HG03139 (cell line): ENCODE data around the gene GLIS1.

ENCODE experiments used
- ATAC-seq: cut with Tn5 transposase; IDR thresholded peaks from one replicate; pipeline ENCODE4 v1.9.1; 2021; ENCODE audit not compliant: unreplicated experiment

GLIS1 gene

GRCh38 chr1:53681351-53681976 is 57.5 kb downstream of the GLIS1 start:
- ATAC-seq: no peak

- ATAC-seq: no peak
Measured at GRCh38 chr1:53680868-53681267, 58.1 kb downstream of the GLIS1 start.

- no peak for ATAC-seq
Measured at GRCh38 chr1:53678938-53679825, 59.8 kb downstream of the GLIS1 start.

- no peak for ATAC-seq
Measured at GRCh38 chr1:53678507-53678906, 60.5 kb downstream of the GLIS1 start.

- no peak for ATAC-seq
Measured at GRCh38 chr1:53678046-53678445, 60.9 kb downstream of the GLIS1 start.

- ATAC-seq: no peak
Measured at GRCh38 chr1:53677486-53677885, 61.5 kb downstream of the GLIS1 start.

- no peak for ATAC-seq
Measured at GRCh38 chr1:53672785-53673184, 66.2 kb downstream of the GLIS1 start.

- ATAC-seq: no peak
Measured at GRCh38 chr1:53672243-53672642, 66.7 kb downstream of the GLIS1 start.

- no peak for ATAC-seq
Measured at GRCh38 chr1:53669621-53670191, 69.3 kb downstream of the GLIS1 start.

GRCh38 chr1:53666566-53666965 is 72.4 kb downstream of the GLIS1 start:
- no peak for ATAC-seq

- ATAC-seq: no peak
Measured at GRCh38 chr1:53665996-53666395, 73.0 kb downstream of the GLIS1 start.

- no peak for ATAC-seq
Measured at GRCh38 chr1:53663529-53664300, 75.2 kb downstream of the GLIS1 start.

GRCh38 chr1:53662951-53663350 is 76.0 kb downstream of the GLIS1 start:
- no peak for ATAC-seq

GRCh38 chr1:53662169-53662568 is 76.8 kb downstream of the GLIS1 start:
- no peak for ATAC-seq

GRCh38 chr1:53661496-53661895 is 77.5 kb downstream of the GLIS1 start:
- no peak for ATAC-seq

- ATAC-seq: no peak
Measured at GRCh38 chr1:53660666-53661065, 78.3 kb downstream of the GLIS1 start.

- no peak for ATAC-seq
Measured at GRCh38 chr1:53659436-53659835, 79.5 kb downstream of the GLIS1 start.

- no peak for ATAC-seq
Measured at GRCh38 chr1:53658489-53659230, 80.3 kb downstream of the GLIS1 start.

- ATAC-seq: no peak
Measured at GRCh38 chr1:53657891-53658396, 81.0 kb downstream of the GLIS1 start.

- no peak for ATAC-seq
Measured at GRCh38 chr1:53657531-53657805, 81.5 kb downstream of the GLIS1 start.
